Measurements from ENCODE around the gene SCRN2.

SCRN2 gene

DNA sequence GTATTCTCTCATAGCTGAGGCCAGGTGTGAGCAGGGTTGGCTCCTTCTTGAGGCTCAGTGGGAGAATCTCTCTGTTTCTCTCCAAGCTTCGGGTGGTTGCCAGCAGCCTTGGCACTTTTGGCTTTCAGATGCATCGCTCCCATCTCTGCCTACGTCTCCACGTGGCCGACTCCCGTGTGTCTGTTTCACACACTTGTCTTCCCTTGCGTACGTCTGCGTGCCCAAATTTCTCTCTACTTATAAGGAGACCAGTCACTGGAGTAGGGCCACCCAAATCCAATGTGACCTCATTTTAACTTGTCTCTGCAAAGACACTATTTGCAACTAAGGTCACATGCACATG, 34.2 kb downstream of the SCRN2 start:
- Histone ChIP-seq H3K27me3 (peaks cover 6% of the 10 kb centered on the region), H3K27ac (no peak overlapping the region), H3K36me3 (peaks cover 52% of the 10 kb centered on the region), H3K4me1 (ENCODE audit: control insufficient read depth in 1 of 2, insufficient read depth in 1 of 2, low read depth in 1 of 2, low read length in 1 of 2) (no peaks in the 10 kb centered on the region), H3K4me3 (ENCODE audit: low read depth in 1 of 2, low read length in 1 of 2) (no peak overlapping the region), H3K9me3 (no peaks in the 10 kb centered on the region)
- TF ChIP-seq, protein P1, sequence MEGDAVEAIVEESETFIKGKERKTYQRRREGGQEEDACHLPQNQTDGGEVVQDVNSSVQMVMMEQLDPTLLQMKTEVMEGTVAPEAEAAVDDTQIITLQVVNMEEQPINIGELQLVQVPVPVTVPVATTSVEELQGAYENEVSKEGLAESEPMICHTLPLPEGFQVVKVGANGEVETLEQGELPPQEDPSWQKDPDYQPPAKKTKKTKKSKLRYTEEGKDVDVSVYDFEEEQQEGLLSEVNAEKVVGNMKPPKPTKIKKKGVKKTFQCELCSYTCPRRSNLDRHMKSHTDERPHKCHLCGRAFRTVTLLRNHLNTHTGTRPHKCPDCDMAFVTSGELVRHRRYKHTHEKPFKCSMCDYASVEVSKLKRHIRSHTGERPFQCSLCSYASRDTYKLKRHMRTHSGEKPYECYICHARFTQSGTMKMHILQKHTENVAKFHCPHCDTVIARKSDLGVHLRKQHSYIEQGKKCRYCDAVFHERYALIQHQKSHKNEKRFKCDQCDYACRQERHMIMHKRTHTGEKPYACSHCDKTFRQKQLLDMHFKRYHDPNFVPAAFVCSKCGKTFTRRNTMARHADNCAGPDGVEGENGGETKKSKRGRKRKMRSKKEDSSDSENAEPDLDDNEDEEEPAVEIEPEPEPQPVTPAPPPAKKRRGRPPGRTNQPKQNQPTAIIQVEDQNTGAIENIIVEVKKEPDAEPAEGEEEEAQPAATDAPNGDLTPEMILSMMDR (IDR thresholded peaks at IDR 0.05), result no peak

DNA sequence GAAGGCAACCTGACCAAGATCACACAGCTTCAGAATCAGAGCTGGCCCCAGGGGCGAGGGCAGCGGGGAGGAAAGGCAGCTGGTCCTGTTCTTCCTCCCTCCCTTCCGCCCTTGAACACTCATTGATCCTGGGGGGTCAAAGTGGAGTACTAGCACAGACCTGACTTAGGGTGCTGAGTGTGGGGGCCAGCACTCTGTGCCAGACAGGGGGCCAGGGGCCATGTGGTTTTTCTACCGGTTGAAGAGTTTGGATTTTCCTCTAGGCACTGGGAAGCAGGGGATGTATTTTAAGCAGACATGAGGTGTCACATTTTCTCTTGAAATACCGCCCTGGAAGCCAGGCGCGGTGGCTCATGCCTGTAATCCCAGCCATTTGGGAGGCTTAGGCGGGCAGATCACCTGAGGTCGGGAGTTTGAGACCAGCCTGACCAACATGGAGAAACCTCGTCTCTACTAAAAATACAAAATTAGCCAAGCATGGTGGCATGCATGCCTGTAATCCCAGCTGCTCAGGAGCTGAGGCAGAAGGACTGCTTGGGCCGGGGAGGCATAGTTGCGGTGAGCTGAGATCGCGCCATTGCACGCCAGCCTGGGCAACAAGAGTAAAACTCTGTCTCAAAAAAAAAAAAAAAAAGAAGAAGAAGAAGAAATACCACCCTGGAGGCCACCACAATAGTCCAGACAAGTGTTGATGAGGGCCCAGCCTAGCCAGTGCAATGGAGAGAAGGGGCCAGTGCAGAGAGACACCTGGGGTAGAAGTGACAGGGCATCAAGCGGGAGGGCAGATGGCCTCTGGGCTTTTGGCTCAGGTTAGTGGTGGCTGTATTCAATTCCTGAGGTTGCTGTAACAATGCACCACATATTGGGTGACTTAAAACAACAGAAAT, 34.8 kb downstream of the SCRN2 start:
- Histone ChIP-seq H3K4me3 (ENCODE audit: low read depth in 1 of 2, low read length in 1 of 2) (no peak overlapping the region), H3K4me1 (ENCODE audit: control insufficient read depth in 1 of 2, insufficient read depth in 1 of 2, low read depth in 1 of 2, low read length in 1 of 2) (no peaks in the 10 kb centered on the region), H3K36me3 (peaks cover 47% of the 10 kb centered on the region), H3K9me3 (no peaks in the 10 kb centered on the region), H3K27me3 (peaks cover 9% of the 10 kb centered on the region), H3K27ac (no peak overlapping the region)
- TF ChIP-seq, protein P1 (IDR thresholded peaks at IDR 0.05), result no peak

DNA sequence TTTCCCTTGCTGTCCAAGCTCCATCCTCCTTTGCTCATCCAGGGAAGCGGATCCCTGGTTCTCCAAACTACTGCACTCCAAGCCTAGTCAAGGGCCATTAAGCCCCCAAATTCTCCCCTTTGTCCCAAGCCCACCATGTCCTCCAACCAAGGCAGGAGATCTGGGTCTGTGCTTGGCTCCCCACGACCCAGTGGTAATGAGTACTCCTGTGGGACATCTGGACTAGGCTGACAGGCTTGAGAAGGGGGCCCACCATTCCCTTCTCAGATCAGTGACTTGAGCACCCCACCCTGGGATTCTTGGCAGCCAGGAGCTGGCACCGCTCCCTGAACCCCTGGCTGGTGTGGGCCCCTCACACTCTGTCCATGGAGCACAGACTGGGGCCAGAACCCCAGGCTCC, 36.6 kb downstream of the SCRN2 start:
- TF ChIP-seq, protein P1 (IDR thresholded peaks at IDR 0.05), result no peak
- H3K4me1 ChIP-seq (ENCODE audit: control insufficient read depth in 1 of 2, insufficient read depth in 1 of 2, low read depth in 1 of 2, low read length in 1 of 2), result no peaks in the 10 kb centered on the region
- H3K36me3 ChIP-seq, result peaks cover 30% of the 10 kb centered on the region
- H3K27me3 ChIP-seq, result peaks cover 17% of the 10 kb centered on the region
- H3K4me3 ChIP-seq (ENCODE audit: low read depth in 1 of 2, low read length in 1 of 2), result no peak overlapping the region
- H3K9me3 ChIP-seq, result no peaks in the 10 kb centered on the region
- H3K27ac ChIP-seq, result no peak overlapping the region

DNA sequence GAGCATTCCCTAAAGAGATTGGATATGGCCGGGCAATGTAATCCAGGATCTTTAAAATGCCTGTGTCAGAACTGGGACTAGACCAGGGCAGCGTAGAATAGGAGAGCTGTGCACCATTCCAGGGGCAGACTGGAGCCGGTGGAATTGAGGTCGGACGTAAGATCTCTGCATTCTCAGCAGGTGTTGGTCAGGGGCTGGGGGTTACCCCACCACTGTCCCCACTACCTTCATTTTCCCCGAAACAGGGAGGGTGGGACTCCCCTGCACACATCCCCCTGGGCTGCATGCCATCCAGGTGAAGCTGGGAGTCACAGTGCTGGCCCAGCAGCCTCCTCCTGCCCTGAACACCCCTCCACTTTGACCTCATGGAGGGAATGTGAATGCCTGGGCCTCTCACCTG, 37.3 kb downstream of the SCRN2 start:
- Histone ChIP-seq H3K9me3 (no peaks in the 10 kb centered on the region), H3K4me3 (ENCODE audit: low read depth in 1 of 2, low read length in 1 of 2) (no peak overlapping the region), H3K27me3 (peaks cover 19% of the 10 kb centered on the region), H3K4me1 (ENCODE audit: control insufficient read depth in 1 of 2, insufficient read depth in 1 of 2, low read depth in 1 of 2, low read length in 1 of 2) (no peaks in the 10 kb centered on the region), H3K36me3 (peaks cover 22% of the 10 kb centered on the region), H3K27ac (no peak overlapping the region)
- TF ChIP-seq, protein P1 (IDR thresholded peaks at IDR 0.05), result no peak

GRCh38 chr17:47803201-47803600, 37.9 kb downstream of the SCRN2 start:
- Histone ChIP-seq H3K27ac (no peak overlapping the region), H3K4me1 (ENCODE audit: control insufficient read depth in 1 of 2, insufficient read depth in 1 of 2, low read depth in 1 of 2, low read length in 1 of 2) (no peaks in the 10 kb centered on the region), H3K4me3 (ENCODE audit: low read depth in 1 of 2, low read length in 1 of 2) (no peak overlapping the region), H3K36me3 (peaks cover 17% of the 10 kb centered on the region), H3K9me3 (no peaks in the 10 kb centered on the region), H3K27me3 (peaks cover 25% of the 10 kb centered on the region)
- TF ChIP-seq, protein P1 (IDR thresholded peaks at IDR 0.05), result no peak
